Thoracic aorta (tissue), 2 donors: ENCODE data around the gene PIGZ. TPM values are rescaled to one million over a fixed set of nuclear protein-coding genes. Genes with fewer than 3 reads are reported as not detected.

Experiments
- ATAC-seq: fragments of 150-250 bp; one replicate; pipeline ENCODE4 v1.8.0; 2017; ENCODE audit warnings: low read depth; ENCODE audit not compliant: insufficient number of reproducible peaks, low FRiP score
- DNase-seq: peaks from one replicate; pipeline ENCODE4 v3.0.0-alpha.2; 2020; ENCODE audit warnings: low spot score
- H3K27ac ChIP-seq, 2 donors: fragments of 200-600 bp; sonication (generic); 1 replicate in 1 of 2; 2 replicates in 1 of 2; pipeline ENCODE4 v1.5.1; 2016; ENCODE audit warnings: mild to moderate bottlenecking in 2 of 2, moderate library complexity in 2 of 2
- H3K27me3 ChIP-seq: fragments of 200-600 bp; sonication (generic); replicated peaks from 2 replicates; pipeline ENCODE4 v1.6.0; 2016; ENCODE audit warnings: mild to moderate bottlenecking; ENCODE audit not compliant: insufficient read depth
- H3K36me3 ChIP-seq: fragments of 200-600 bp; sonication (generic); one replicate; pipeline ENCODE4 v1.5.1; 2016
- H3K4me1 ChIP-seq, 2 donors: fragments of 200-600 bp; sonication (generic); 1 replicate in 1 of 2; 2 replicates in 1 of 2; pipeline versions ENCODE4 v1.5.1 to v1.6.0; 2016; ENCODE audit warnings: low read depth in 2 of 2, mild to moderate bottlenecking in 1 of 2; ENCODE audit not compliant: control insufficient read depth in 1 of 2
- H3K4me3 ChIP-seq: fragments of 200-600 bp; sonication (generic); 2 replicates; pipeline ENCODE4 v1.5.1; 2016; ENCODE audit warnings: mild to moderate bottlenecking
- H3K9me3 ChIP-seq: fragments of 200-600 bp; sonication (generic); 2 replicates; pipeline ENCODE4 v1.5.1; 2016
- total RNA-seq, 2 donors: library from RNA; depleted of rRNA; stranded (reverse); fragments of >200 nt; gene quantifications; one replicate each; pipeline versions ENCODE4 v1.1.0 to v1.2.3, GENCODE V29; 2016
- TF ChIP-seq, protein P1 (sequence below): fragments of 200-600 bp; sonication (generic); IDR thresholded peaks from one replicate; pipeline ENCODE4 v1.5.1; 2019; ENCODE audit warnings: antibody characterized with exemption

Gene PIGZ
- total RNA-seq, 2 donors from 2014 or later: 11.0 to 17.4 TPM

DNA sequence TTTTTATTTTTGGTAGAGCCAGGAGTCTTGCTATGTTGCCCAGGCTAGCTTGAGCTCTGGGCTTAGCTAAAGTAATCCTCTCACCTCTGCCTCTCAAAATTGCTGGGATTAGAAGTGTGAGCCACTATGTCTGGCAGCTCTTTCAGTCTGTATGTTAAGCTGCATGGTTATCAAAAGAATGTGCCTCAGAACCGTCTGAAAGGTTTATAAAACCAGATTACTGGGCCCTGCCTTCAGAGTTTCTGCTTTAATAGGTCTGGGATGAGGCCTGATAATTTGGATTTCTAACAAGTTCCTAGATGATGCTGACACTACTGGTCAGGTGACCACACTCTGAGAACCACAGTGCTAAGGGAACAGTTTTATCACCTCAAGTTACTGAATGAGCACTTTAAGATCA, 66.3 kb downstream of the PIGZ start:
- no peaks in the 10 kb centered on the region for H3K9me3 ChIP-seq
- H3K4me1 ChIP-seq: no peaks in the 10 kb centered on the region
- no peak overlapping the region for H3K4me3 ChIP-seq
- peaks cover 30% of the 10 kb centered on the region for H3K36me3 ChIP-seq
- TF ChIP-seq, protein P1, sequence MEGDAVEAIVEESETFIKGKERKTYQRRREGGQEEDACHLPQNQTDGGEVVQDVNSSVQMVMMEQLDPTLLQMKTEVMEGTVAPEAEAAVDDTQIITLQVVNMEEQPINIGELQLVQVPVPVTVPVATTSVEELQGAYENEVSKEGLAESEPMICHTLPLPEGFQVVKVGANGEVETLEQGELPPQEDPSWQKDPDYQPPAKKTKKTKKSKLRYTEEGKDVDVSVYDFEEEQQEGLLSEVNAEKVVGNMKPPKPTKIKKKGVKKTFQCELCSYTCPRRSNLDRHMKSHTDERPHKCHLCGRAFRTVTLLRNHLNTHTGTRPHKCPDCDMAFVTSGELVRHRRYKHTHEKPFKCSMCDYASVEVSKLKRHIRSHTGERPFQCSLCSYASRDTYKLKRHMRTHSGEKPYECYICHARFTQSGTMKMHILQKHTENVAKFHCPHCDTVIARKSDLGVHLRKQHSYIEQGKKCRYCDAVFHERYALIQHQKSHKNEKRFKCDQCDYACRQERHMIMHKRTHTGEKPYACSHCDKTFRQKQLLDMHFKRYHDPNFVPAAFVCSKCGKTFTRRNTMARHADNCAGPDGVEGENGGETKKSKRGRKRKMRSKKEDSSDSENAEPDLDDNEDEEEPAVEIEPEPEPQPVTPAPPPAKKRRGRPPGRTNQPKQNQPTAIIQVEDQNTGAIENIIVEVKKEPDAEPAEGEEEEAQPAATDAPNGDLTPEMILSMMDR: no peak
- no peaks in the 10 kb centered on the region for H3K27me3 ChIP-seq
- no peak for ATAC-seq
- DNase-seq: no peak
- H3K27ac ChIP-seq: no peak overlapping the region

DNA sequence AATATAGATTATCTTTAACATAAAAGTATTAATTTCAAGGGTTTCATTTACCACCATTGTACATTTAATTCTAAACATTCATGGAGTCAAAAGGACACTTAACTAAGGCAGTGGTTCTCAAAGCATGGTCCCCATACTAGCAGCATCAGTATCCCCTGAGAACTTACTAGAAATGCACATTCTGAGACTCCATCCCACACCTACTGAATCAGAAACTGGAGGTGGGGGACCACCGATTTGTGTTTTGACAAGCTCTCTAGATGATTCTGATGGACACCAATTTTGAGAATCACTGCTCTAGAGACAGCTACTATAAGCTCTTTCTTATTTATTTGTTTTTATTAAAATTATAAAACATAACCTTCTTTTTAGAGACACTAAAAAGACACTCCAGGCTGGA, 66.9 kb downstream of the PIGZ start:
- ATAC-seq (no peak), DNase-seq (no peak)
- Histone ChIP-seq H3K9me3 (no peaks in the 10 kb centered on the region), H3K4me1 (no peaks in the 10 kb centered on the region), H3K27ac (no peak overlapping the region), H3K27me3 (no peaks in the 10 kb centered on the region), H3K4me3 (no peak overlapping the region), H3K36me3 (peaks cover 25% of the 10 kb centered on the region)
- TF ChIP-seq, protein P1: no peak

Other genes with a start within 250 kb of the PIGZ start
- 10 to 100 TPM; 41.7 to 47.0 TPM for gene PAK2, start 229.0 kb downstream of the PIGZ start, total RNA-seq
- gene SENP5, start 100.9 kb downstream of the PIGZ start, total RNA-seq: 10 to 100 TPM; 29.4 to 77.6 TPM
- gene NCBP2, start 26.3 kb downstream of the PIGZ start, total RNA-seq: 10 to 100 TPM; 26.5 to 44.1 TPM
- 1 to 10 TPM; 6.1 to 8.7 TPM for gene MELTF, start 61.0 kb upstream of the PIGZ start, total RNA-seq